ENCODE results near the gene RALGPS1.

Gene RALGPS1

GRCh38 chr9:127053057-127053821 is 138.7 kb downstream of the RALGPS1 start:
- DNase-seq (ENCODE audit: low spot score), result no peak

- no peak for DNase-seq (ENCODE audit: low spot score)
Observed at GRCh38 chr9:127053960-127054359, 139.4 kb downstream of the RALGPS1 start.

DNA sequence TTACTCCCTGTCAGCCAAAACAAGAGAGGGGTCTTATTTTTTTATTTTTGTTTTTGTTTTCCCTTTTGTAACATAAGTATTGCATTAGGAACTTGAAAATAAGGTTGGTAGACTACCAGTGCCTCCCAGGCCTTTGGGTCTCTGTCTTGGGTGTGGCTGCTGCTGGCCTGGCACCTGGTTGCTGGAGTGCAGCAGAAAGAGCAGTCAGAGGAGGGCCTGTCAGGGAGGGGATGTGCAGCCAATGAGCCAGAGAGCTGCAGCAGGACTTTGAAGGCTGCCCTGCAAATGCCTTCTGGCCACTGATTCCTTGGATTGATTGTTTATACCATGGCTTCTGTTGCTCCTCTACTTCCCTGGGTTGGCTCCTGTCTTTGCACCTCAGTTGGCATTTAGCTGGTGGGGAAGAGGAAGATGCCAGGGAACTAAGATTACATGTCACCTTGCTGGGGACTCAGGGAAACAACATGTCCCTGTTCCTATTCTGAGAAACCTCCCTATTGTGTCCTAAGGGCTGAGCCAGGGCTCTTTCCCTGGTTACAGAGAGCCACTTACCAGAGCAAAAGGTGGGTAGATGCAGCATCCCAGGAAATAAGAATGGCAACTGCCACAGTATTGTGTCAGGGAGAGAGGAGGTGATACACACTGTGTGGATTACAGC is 141.3 kb downstream of the RALGPS1 start:
- no peak for DNase-seq (ENCODE audit: low spot score)

DNA sequence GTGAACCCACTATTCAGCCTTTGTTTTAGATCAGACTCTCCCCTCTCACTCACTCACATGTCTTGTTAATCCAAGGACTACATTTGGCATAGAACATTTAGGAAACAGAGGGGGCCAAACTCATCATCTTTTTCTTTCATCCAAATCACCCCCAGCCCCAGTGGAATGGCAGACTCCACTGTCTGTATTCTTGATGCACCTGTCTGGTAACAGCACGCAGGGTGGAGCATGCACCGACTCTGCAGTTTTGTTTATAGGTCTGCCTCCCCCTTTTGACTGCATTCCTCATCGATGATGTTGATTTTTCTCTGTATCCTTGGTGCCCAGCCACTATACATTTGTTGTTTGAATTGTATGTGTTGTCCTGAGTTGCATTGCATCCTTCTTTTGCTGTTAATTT is 141.9 kb downstream of the RALGPS1 start:
- DNase-seq (ENCODE audit: low spot score), result no peak

GRCh38 chr9:127058011-127058644 is 143.5 kb downstream of the RALGPS1 start:
- DNase-seq (ENCODE audit: low spot score), result no peak

GRCh38 chr9:127058645-127059021 is 144.1 kb downstream of the RALGPS1 start:
- DNase-seq (ENCODE audit: low spot score), result no peak

- DNase-seq (ENCODE audit: low spot score), result no peak
Observed at GRCh38 chr9:127059030-127059429, 144.4 kb downstream of the RALGPS1 start.

- no peak for DNase-seq (ENCODE audit: low spot score)
Observed at GRCh38 chr9:127059765-127060361, 145.3 kb downstream of the RALGPS1 start.

DNA sequence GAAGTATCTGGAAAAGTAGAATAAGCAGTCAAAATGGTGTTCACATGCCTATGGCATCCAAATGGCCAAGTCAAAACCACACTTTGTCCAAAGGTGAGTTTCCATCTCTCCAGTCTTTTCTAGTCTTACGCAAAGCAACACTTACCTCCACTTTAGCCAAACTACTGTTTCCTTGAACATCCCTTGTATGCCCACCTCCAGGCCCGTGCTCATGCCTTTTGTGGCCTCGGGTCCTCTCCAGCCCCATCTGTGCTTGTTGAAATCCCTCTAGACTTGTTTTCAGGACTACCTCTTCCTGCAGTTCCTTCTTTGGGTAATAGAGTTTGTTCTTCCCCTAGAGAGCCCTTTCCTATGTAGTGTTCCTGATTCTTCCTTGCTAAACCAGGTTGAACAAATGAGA is 146.8 kb downstream of the RALGPS1 start:
- no peak for DNase-seq (ENCODE audit: low spot score)

GRCh38 chr9:127064335-127064734 is 149.8 kb downstream of the RALGPS1 start:
- DNase-seq (ENCODE audit: low spot score), result no peak

DNA sequence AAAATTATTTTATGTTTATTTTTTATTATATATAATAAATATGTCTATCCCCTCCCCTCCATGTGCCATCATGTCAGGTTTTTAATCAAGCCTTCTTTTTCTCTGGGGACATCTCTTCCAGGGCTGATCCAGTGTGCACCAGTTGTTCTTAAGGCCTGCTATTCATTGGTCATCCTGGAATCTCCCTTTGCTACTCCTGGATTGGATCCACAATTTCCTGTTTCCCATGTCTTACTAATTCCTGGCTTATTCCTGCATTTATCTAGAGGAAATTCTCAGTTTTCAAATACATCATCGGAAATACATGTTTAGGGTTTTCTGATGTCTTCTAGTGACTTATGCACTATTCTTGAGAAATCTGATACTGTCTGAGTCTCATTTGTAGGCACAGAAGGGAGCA is 151.0 kb downstream of the RALGPS1 start:
- no peak for DNase-seq (ENCODE audit: low spot score)

- no peak for DNase-seq (ENCODE audit: low spot score)
Observed at GRCh38 chr9:127066060-127066850, 151.7 kb downstream of the RALGPS1 start.

DNA sequence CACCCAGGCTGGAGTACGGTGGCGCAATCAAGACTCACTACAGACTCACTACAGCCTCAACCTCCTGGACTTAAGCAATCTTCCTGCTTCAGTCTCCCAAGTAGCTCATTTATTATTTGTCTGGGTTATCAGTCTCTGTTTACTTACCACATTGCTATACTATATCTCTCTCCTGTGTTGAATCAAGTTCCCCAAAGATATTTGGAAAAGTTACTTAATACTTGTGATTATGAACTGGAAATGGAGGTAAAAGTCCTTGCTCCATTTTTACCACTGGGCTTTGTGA is 152.2 kb downstream of the RALGPS1 start:
- no peak for DNase-seq (ENCODE audit: low spot score)

GRCh38 chr9:127067603-127068220 is 153.1 kb downstream of the RALGPS1 start:
- DNase-seq (ENCODE audit: low spot score), result no peak

DNA sequence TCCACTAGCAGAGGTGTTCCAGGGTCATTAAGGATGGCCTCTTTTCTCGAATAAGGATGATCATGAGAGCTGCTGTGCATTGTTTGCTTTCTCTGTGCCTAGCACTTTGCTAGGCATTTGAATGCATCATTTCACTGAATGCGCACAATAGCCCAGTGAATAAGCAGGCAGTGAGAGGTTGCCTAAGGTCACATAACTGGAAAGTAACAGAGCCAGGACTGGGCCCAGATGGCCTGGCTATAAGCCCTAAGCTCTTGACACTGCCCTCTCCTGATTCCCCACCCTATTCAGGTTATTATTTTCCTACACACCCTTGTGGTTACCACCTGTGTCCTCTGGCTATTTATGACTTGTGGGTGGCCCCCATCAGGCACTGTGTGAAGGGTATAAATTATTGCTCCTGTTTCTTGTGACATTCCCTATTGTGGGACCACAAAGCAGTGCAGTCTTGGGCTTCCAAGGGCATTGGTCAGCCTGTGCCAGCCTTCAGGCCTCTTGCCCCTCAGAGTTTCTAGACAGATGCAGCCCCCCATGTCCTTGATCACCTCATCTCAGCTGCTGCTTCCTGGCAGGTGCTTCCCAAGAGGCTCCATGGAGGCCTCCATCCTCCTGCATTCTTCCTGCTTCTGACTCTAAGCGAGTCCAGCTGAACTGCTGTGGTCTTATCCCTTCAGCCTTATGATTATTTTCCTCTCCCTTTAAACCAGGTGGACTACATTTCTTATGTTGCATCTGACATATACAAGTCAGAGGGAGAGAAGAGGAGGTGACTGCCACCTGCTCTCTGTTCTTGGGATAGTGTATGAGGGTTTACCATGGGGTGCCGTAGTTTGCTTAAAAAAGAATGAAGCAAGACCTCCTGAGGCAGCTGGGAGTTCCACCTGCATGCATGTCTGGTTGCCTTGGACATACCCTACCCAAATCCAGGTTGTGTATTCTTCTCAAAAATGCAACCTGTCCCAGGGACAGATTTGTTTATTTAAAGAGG is 160.3 kb downstream of the RALGPS1 start:
- DNase-seq (ENCODE audit: low spot score), result no peak

- DNase-seq (ENCODE audit: low spot score), result no peak
Observed at GRCh38 chr9:127075624-127076372, 161.2 kb downstream of the RALGPS1 start.

DNA sequence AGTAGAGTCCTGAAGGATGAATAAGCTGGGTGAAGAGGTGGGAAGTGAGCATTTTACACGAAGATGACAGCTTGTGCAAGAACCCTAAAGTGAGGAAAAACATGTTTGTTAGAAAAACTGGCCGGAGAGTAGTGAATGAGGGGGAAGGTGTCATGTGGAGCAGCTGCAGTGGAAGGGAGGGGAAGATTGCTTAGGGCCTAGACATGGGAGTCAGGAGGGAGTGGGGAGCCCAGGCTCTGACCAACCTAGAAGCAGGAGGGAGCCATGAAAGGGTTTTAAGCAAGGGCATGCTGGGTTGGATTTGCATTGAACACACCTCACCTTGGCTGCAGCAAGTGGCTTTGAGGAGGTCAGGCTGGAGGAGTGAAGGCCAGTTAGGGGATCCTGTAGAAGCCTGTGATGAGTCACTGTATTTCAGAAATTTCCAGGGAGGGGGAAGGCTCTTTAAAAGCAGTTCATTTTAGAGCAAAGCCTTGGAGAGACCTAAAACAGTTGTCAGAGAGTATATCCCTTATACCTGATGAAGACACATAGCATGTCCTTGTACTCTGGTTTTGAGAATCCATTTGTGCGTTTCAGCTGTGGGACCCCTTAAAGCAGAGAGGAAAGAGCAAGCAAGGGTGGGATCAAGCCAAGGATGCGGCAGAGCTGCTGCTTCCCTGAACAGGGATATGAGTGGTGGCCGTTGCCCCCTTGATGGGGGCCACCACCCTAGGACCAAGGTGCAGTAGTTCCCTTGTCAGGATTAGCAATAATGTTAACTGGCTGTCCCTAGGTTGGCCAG is 162.5 kb downstream of the RALGPS1 start:
- DNase-seq (ENCODE audit: low spot score), result no peak

GRCh38 chr9:127077644-127077946 is 163.0 kb downstream of the RALGPS1 start:
- no peak for DNase-seq (ENCODE audit: low spot score)

DNA sequence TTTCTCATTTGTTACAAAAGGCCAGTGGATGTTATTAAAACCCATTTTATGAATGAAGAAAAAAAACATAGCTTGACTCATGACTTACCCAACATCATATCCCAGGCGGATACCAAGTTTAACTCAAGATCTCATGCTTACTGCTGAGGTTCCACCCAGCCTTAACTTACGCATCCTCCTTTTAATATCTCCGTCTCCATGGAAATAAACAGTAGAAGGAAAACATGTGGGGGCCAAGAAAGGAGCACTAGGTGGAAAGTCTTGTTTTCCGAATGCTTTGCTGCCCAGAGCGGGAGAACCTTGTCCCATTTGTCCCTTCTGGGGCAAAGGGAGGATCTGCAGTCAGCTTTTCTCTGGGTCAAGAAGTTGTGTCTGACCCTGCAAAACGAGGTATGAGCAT is 163.8 kb downstream of the RALGPS1 start:
- DNase-seq (ENCODE audit: low spot score), result no peak
